ENCODE measurements around the gene BTNL9. TPM values are rescaled to one million over a fixed set of nuclear protein-coding genes. Genes with fewer than 3 reads are reported as not detected.

Gene BTNL9
- total RNA-seq, 1 donor from 2014 or later, result 9.9 TPM

DNA sequence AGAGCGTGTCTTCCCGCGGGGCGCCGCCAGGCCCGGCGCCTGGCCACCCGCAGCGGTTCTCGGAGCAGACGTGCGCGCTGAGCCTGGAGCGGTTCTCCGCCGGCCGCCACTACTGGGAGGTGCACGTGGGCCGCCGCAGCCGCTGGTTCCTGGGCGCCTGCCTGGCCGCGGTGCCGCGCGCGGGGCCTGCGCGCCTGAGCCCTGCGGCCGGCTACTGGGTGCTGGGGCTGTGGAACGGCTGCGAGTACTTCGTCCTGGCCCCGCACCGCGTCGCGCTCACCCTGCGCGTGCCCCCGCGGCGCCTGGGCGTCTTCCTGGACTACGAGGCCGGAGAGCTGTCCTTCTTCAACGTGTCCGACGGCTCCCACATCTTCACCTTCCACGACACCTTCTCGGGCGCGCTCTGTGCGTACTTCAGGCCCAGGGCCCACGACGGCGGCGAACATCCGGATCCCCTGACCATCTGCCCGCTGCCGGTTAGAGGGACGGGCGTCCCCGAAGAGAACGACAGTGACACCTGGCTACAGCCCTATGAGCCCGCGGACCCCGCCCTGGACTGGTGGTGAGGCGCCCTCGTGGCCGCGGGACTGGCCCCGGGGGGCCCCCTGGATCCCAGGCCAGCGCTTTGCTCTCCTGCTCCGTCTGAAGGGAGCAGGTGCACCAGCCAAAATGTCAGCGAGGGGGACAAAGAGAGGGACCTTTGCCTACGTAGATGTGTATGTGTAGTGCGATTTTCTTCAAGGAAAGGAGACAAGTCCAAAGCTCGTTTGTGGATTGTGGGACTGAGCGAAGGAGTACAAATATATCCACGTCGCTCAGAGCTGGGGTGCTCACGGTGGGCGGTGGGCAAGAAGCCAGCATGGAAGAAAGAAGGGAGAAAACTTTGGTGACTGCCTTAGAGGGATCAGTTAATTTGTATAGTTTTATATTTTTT lies 19.5 kb downstream of the BTNL9 start:
- Histone ChIP-seq H3K27ac (ENCODE audit: low read depth, low read length) (no peak overlapping the region), H3K9me3 (ENCODE audit: control insufficient read depth in 3 of 3, low read length in 3 of 3) (no peaks in the 10 kb centered on the region), H3K9ac (ENCODE audit: low read depth in 1 of 3, low read length in 3 of 3) (no peak overlapping the region), H3K27me3 (ENCODE audit: control insufficient read depth in 3 of 3, insufficient read depth in 3 of 3, low read length in 3 of 3) (peaks cover 55 to 69% (median 66%) of the 10 kb centered on the region in 3 donors), H3K4me3 (ENCODE audit: low read length in 3 of 3) (no peak overlapping the region), H3K4me1 (ENCODE audit: control insufficient read depth in 3 of 3, insufficient read depth in 3 of 3, low read length in 3 of 3) (no peaks in the 10 kb centered on the region), H3K36me3 (ENCODE audit: control insufficient read depth in 3 of 3, insufficient read depth in 3 of 3, low read length in 3 of 3) (no peaks in the 10 kb centered on the region)

DNA sequence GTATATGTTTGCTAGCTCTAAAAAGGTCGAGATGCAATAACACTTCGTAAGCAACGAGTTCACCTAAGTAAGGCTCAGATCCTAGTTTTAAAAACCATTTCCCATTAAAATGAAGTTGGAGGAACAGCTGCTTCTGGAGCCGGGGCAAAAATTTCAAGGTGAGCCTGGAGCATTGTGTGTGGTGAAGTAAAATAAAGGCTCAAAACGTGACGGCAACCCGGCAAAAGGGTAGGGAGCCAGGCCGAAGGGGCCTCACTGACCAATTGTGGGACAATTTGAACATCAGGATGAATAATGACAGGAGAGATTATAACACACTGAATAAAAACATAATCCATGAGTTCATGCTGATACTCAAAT lies 20.1 kb downstream of the BTNL9 start:
- Histone ChIP-seq H3K4me1 (ENCODE audit: control insufficient read depth in 3 of 3, insufficient read depth in 3 of 3, low read length in 3 of 3) (no peaks in the 10 kb centered on the region), H3K27ac (ENCODE audit: low read depth, low read length) (no peak overlapping the region), H3K9me3 (ENCODE audit: control insufficient read depth in 3 of 3, low read length in 3 of 3) (no peaks in the 10 kb centered on the region), H3K9ac (ENCODE audit: low read depth in 1 of 3, low read length in 3 of 3) (no peak overlapping the region), H3K4me3 (ENCODE audit: low read length in 3 of 3) (no peak overlapping the region), H3K36me3 (ENCODE audit: control insufficient read depth in 3 of 3, insufficient read depth in 3 of 3, low read length in 3 of 3) (no peaks in the 10 kb centered on the region), H3K27me3 (ENCODE audit: control insufficient read depth in 3 of 3, insufficient read depth in 3 of 3, low read length in 3 of 3) (peaks cover 49 to 68% (median 62%) of the 10 kb centered on the region in 3 donors)

DNA sequence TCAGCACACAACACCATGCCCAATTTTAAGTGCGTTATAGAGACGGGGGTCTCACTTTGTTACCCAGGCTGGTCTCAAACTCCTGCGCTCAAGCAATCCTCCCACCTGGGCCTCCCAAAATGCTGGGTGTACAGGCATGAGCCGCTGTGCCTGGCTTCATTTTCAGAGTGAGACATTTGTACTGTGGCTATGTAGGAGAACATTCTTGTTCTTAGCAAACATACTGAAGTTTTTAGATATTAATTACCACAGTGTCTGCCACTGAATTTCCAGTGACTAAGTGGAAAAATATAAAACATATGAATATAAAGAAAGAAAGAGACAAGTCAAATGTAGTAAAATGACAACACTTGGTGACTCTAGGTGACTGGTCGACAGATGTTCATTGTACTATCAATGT lies 20.9 kb downstream of the BTNL9 start:
- no peak overlapping the region for H3K27ac ChIP-seq (ENCODE audit: low read depth, low read length)
- H3K27me3 ChIP-seq (ENCODE audit: control insufficient read depth in 3 of 3, insufficient read depth in 3 of 3, low read length in 3 of 3), result peaks cover 45 to 65% (median 60%) of the 10 kb centered on the region in 3 donors
- no peaks in the 10 kb centered on the region for H3K36me3 ChIP-seq (ENCODE audit: control insufficient read depth in 3 of 3, insufficient read depth in 3 of 3, low read length in 3 of 3)
- no peak overlapping the region for H3K9ac ChIP-seq (ENCODE audit: low read depth in 1 of 3, low read length in 3 of 3)
- H3K4me1 ChIP-seq (ENCODE audit: control insufficient read depth in 3 of 3, insufficient read depth in 3 of 3, low read length in 3 of 3), result no peaks in the 10 kb centered on the region
- no peaks in the 10 kb centered on the region for H3K9me3 ChIP-seq (ENCODE audit: control insufficient read depth in 3 of 3, low read length in 3 of 3)
- H3K4me3 ChIP-seq (ENCODE audit: low read length in 3 of 3), result no peak overlapping the region

DNA sequence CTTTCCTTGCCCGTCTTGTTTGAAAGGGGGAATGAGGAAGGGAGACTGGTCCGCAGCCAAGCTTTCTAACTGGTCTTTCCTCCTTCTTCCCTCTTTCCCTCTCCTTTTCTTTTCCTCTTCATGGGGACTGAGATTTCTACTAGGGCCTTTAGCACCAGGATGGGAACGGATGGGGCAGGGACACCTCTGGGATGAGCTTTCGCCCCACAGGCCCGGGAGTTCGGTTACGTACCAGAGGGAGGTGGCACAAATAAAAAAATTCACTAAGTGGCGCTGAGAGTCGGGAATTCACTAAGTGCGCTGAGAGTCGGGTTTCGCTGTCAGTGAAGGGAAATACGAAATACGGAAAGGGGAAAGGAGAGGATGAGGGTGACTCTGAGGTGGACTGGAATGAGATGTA lies 21.6 kb downstream of the BTNL9 start:
- Histone ChIP-seq H3K9ac (ENCODE audit: low read depth in 1 of 3, low read length in 3 of 3) (no peak overlapping the region), H3K9me3 (ENCODE audit: control insufficient read depth in 3 of 3, low read length in 3 of 3) (no peaks in the 10 kb centered on the region), H3K4me1 (ENCODE audit: control insufficient read depth in 3 of 3, insufficient read depth in 3 of 3, low read length in 3 of 3) (no peaks in the 10 kb centered on the region), H3K27ac (ENCODE audit: low read depth, low read length) (no peak overlapping the region), H3K27me3 (ENCODE audit: control insufficient read depth in 3 of 3, insufficient read depth in 3 of 3, low read length in 3 of 3) (peaks cover 38 to 63% (median 52%) of the 10 kb centered on the region in 3 donors), H3K36me3 (ENCODE audit: control insufficient read depth in 3 of 3, insufficient read depth in 3 of 3, low read length in 3 of 3) (no peaks in the 10 kb centered on the region), H3K4me3 (ENCODE audit: low read length in 3 of 3) (no peak overlapping the region)

DNA sequence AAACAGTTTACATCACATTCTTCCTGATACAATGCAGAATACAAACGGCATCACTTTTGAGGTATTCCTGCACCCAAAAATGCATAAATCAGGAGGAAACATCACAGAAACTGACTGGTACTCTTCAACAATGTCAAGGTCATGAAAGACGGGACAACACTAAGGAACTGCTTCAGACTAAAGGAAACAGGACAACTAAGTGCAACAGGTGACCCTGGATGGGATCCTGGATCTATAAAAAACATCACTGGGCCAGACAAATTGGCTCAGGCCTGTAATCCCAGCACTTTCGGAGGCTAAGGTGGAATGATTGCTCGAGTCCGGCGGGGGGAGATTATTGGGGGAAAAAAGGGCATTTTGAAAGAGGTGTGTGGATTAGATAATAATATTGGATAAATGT lies 22.6 kb downstream of the BTNL9 start:
- Histone ChIP-seq H3K27ac (ENCODE audit: low read depth, low read length) (no peak overlapping the region), H3K36me3 (ENCODE audit: control insufficient read depth in 3 of 3, insufficient read depth in 3 of 3, low read length in 3 of 3) (no peaks in the 10 kb centered on the region), H3K4me1 (ENCODE audit: control insufficient read depth in 3 of 3, insufficient read depth in 3 of 3, low read length in 3 of 3) (no peaks in the 10 kb centered on the region), H3K27me3 (ENCODE audit: control insufficient read depth in 3 of 3, insufficient read depth in 3 of 3, low read length in 3 of 3) (peaks cover 36 to 60% (median 47%) of the 10 kb centered on the region in 3 donors), H3K9ac (ENCODE audit: low read depth in 1 of 3, low read length in 3 of 3) (no peak overlapping the region), H3K4me3 (ENCODE audit: low read length in 3 of 3) (no peak overlapping the region), H3K9me3 (ENCODE audit: control insufficient read depth in 3 of 3, low read length in 3 of 3) (no peaks in the 10 kb centered on the region)

DNA sequence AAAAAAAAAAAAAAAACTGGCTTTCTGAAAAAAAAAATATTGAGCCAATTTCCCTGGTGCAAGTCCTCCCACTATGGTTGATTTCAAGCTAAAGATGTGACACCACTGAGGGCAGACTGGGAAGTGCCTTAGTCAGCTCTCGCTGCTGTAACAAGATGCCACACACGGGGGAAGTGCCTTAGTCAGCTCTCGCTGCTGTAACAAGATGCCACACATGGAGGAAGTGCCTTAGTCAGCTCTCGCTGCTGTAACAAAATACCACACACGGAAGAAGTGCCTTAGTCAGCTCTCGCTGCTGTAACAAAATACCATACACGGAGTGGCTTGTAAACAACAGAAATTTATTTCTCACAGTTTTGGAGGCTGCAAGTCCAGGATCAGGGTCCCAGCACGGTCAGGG lies 23.4 kb downstream of the BTNL9 start:
- Histone ChIP-seq H3K9ac (ENCODE audit: low read depth in 1 of 3, low read length in 3 of 3) (no peak overlapping the region), H3K4me3 (ENCODE audit: low read length in 3 of 3) (no peak overlapping the region), H3K9me3 (ENCODE audit: control insufficient read depth in 3 of 3, low read length in 3 of 3) (no peaks in the 10 kb centered on the region), H3K4me1 (ENCODE audit: control insufficient read depth in 3 of 3, insufficient read depth in 3 of 3, low read length in 3 of 3) (no peaks in the 10 kb centered on the region), H3K27ac (ENCODE audit: low read depth, low read length) (no peak overlapping the region), H3K27me3 (ENCODE audit: control insufficient read depth in 3 of 3, insufficient read depth in 3 of 3, low read length in 3 of 3) (peaks cover 27 to 55% (median 39%) of the 10 kb centered on the region in 3 donors), H3K36me3 (ENCODE audit: control insufficient read depth in 3 of 3, insufficient read depth in 3 of 3, low read length in 3 of 3) (no peaks in the 10 kb centered on the region)

DNA sequence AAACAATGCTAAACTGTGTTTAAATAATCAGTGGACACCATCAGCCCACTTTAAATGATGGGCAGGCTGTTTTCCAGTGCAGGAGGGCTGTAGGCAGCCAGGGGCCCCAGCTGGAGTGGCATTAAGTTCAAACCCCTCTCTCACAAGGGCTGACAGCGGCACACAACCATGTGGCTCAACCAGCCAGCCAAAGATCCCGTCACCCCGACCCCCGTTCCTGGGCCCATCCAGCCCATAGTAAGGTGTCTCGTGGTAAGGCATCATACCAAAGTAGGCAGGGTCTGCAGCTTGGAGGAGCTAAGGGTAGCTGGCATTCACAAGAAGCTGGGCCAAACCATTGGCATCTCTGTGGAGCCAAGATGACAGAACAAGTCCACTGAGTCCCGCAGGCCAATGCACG lies 24.9 kb downstream of the BTNL9 start:
- H3K27me3 ChIP-seq (ENCODE audit: control insufficient read depth in 3 of 3, insufficient read depth in 3 of 3, low read length in 3 of 3), result peaks cover 17 to 46% (median 24%) of the 10 kb centered on the region in 3 donors
- no peaks in the 10 kb centered on the region for H3K4me1 ChIP-seq (ENCODE audit: control insufficient read depth in 3 of 3, insufficient read depth in 3 of 3, low read length in 3 of 3)
- H3K36me3 ChIP-seq (ENCODE audit: control insufficient read depth in 3 of 3, insufficient read depth in 3 of 3, low read length in 3 of 3), result no peaks in the 10 kb centered on the region
- H3K9ac ChIP-seq (ENCODE audit: low read depth in 1 of 3, low read length in 3 of 3), result no peak overlapping the region
- no peak overlapping the region for H3K27ac ChIP-seq (ENCODE audit: low read depth, low read length)
- H3K4me3 ChIP-seq (ENCODE audit: low read length in 3 of 3), result no peak overlapping the region
- H3K9me3 ChIP-seq (ENCODE audit: control insufficient read depth in 3 of 3, low read length in 3 of 3), result no peaks in the 10 kb centered on the region

DNA sequence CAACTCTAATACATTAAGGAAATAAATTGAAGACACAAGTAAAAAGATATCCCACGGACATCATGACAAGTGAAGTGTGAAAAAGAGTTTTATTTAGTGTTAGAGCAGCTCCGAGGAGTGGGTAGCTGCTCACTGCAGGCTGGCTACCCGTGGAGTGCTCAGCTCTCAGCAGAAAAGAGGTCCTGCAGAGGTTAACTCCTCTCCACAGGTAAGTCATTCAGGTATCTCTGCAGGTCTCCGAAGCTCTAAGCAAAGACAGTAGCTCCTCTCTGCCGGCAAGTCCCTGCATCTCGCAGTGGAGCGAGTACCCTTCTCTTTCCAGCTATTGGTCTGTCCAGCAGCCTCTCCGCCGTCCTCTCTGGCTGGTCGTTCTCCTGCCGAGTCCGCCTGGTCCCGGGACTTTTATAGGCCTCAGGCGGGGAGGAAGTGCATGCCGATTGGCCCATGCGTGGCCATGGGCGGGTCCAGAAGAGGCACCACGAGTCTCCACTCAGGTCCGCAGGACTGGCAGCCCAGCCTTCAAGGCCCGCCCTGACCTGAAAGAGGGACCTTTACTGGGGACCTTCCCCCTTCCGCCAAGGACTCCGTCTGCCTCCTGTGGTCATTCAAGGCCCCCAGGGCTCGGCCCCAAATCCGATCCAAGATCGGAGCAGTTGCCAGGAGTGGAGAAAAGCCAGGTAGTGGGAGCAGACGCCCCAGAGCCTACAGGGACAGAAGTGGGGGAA lies 29.9 kb downstream of the BTNL9 start:
- Histone ChIP-seq H3K9ac (ENCODE audit: low read depth in 1 of 3, low read length in 3 of 3) (no peak overlapping the region), H3K27ac (ENCODE audit: low read depth, low read length) (no peak overlapping the region), H3K4me1 (ENCODE audit: control insufficient read depth in 3 of 3, insufficient read depth in 3 of 3, low read length in 3 of 3) (no peaks in the 10 kb centered on the region), H3K9me3 (ENCODE audit: control insufficient read depth in 3 of 3, low read length in 3 of 3) (peaks cover 0 to 6% (median 0%) of the 10 kb centered on the region in 3 donors), H3K36me3 (ENCODE audit: control insufficient read depth in 3 of 3, insufficient read depth in 3 of 3, low read length in 3 of 3) (no peaks in the 10 kb centered on the region), H3K27me3 (ENCODE audit: control insufficient read depth in 3 of 3, insufficient read depth in 3 of 3, low read length in 3 of 3) (peaks cover 2 to 27% (median 2%) of the 10 kb centered on the region in 3 donors), H3K4me3 (ENCODE audit: low read length in 3 of 3) (no peak overlapping the region)

DNA sequence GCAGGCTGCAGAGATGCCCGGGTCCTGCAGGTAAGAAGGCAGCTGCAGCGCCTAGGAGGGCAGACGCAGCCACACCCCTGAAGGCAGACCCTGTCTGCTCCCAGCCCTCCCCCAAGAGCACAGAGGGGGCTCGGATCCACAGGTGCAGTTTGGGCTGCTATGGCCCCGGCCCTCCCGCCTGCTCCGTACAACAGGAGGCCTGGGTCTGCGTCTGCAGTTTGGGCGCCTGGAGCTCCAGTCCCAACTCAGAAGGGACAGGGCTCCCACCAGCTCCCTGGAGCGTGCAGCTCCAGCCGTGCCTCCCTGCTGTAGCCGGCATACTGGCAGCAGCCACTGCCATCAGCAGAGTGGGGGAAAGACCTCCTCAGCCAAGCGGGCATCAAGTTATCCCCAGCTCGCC lies 30.5 kb downstream of the BTNL9 start:
- no peaks in the 10 kb centered on the region for H3K4me1 ChIP-seq (ENCODE audit: control insufficient read depth in 3 of 3, insufficient read depth in 3 of 3, low read length in 3 of 3)
- H3K9ac ChIP-seq (ENCODE audit: low read depth in 1 of 3, low read length in 3 of 3), result no peak overlapping the region
- peaks cover 0 to 6% (median 0%) of the 10 kb centered on the region in 3 donors for H3K9me3 ChIP-seq (ENCODE audit: control insufficient read depth in 3 of 3, low read length in 3 of 3)
- no peak overlapping the region for H3K27ac ChIP-seq (ENCODE audit: low read depth, low read length)
- no peaks in the 10 kb centered on the region for H3K36me3 ChIP-seq (ENCODE audit: control insufficient read depth in 3 of 3, insufficient read depth in 3 of 3, low read length in 3 of 3)
- peaks cover 0 to 23% (median 2%) of the 10 kb centered on the region in 3 donors for H3K27me3 ChIP-seq (ENCODE audit: control insufficient read depth in 3 of 3, insufficient read depth in 3 of 3, low read length in 3 of 3)
- H3K4me3 ChIP-seq (ENCODE audit: low read length in 3 of 3), result no peak overlapping the region

DNA sequence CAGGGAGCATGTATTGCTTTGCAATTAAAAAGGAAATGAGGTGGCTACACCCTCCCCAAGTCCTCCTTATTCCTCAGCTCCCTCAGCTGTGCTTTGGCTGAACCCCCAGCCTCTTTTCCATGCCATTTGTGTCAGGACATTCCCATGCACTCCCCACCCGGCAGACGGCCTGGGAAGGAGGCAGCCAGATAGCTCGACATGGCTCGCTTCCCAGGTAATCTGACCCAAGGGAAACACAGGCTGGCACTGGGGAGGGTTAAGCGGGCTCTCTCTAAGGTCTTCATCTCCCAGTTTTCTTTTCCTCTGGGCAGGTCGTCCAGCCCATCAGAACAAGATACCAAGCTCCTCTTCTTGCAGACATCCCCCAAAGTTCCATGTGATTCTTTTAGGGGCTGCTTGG lies 31.2 kb downstream of the BTNL9 start:
- Histone ChIP-seq H3K4me3 (ENCODE audit: low read length in 3 of 3) (no peak overlapping the region), H3K27ac (ENCODE audit: low read depth, low read length) (no peak overlapping the region), H3K36me3 (ENCODE audit: control insufficient read depth in 3 of 3, insufficient read depth in 3 of 3, low read length in 3 of 3) (no peaks in the 10 kb centered on the region), H3K4me1 (ENCODE audit: control insufficient read depth in 3 of 3, insufficient read depth in 3 of 3, low read length in 3 of 3) (no peaks in the 10 kb centered on the region), H3K9ac (ENCODE audit: low read depth in 1 of 3, low read length in 3 of 3) (no peak overlapping the region), H3K27me3 (ENCODE audit: control insufficient read depth in 3 of 3, insufficient read depth in 3 of 3, low read length in 3 of 3) (peaks cover 0 to 23% (median 2%) of the 10 kb centered on the region in 3 donors), H3K9me3 (ENCODE audit: control insufficient read depth in 3 of 3, low read length in 3 of 3) (peaks cover 0 to 6% (median 0%) of the 10 kb centered on the region in 3 donors)
